ENCODE data around the gene MVB12B.

DNA sequence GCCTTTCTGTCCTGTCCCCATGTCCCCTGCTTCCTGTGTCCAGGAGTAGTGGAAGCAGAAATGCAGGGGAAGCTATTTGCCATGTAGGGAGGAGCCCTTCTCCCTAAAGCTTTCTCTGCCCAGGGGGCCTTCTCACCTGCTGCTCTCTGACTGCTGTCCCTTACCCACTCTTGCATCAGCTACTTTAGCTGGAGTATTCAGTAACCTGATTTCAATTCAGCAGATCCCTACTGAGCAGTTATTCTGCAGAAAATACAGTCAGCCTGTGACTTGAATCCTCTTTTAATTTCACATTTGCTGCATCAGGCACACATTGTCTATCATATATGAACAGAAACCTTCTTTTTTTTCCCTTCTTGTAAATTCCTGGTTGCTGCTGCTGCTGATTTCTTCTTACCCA lies 90.4 kb downstream of the MVB12B start:
- TF ChIP-seq CTCF (IDR thresholded peaks at IDR 0.05) (no peak), ZFX (IDR thresholded peaks at IDR 0.05; ENCODE audit: borderline replicate concordance) (no peak)

Data from 22Rv1 (cell line).